HepG2 (cell line): ENCODE measurements around the gene SEMA5B. TPM values are rescaled to one million over a fixed set of nuclear protein-coding genes. Genes with fewer than 3 reads are reported as not detected.

Source experiments
- ARID5B ChIP-seq: IDR thresholded peaks from 2 replicates; pipeline ENCODE4 v1.4.0; 2020; ENCODE audit warnings: mild to moderate bottlenecking, missing genetic modification reagents
- ATF7-NPFF ChIP-seq: sonication (generic); formaldehyde crosslinking; IDR thresholded peaks from 2 replicates; pipeline ENCODE4 v1.8.1; 2023; ENCODE audit warnings: mild to moderate bottlenecking, low read depth, missing genetic modification reagents, moderate library complexity
- SNAPC5 ChIP-seq: sonication (generic); formaldehyde crosslinking; IDR thresholded peaks from 2 replicates; pipeline ENCODE4 v1.8.1; 2023; ENCODE audit warnings: mild to moderate bottlenecking, missing genetic modification reagents, borderline replicate concordance
- TOPORS ChIP-seq: sonication (generic); formaldehyde crosslinking; IDR thresholded peaks from 2 replicates; pipeline ENCODE4 v1.8.0; 2023; ENCODE audit warnings: mild to moderate bottlenecking, missing genetic modification reagents
- YEATS2 ChIP-seq: sonication (generic); formaldehyde crosslinking; IDR thresholded peaks from 2 replicates; pipeline ENCODE4 v1.4.0; 2020; ENCODE audit warnings: missing genetic modification reagents, borderline replicate concordance
- ZFYVE20 ChIP-seq: sonication (generic); formaldehyde crosslinking; IDR thresholded peaks from 2 replicates; pipeline ENCODE4 v1.8.0; 2023; ENCODE audit warnings: low read depth, mild to moderate bottlenecking, moderate library complexity, missing genetic modification reagents, borderline replicate concordance
- ZNF431 ChIP-seq: sonication (generic); formaldehyde crosslinking; IDR thresholded peaks from 2 replicates; pipeline ENCODE4 v1.9.0; 2022; ENCODE audit warnings: missing genetic modification reagents, low read depth, mild to moderate bottlenecking, borderline replicate concordance
- ZNF496 ChIP-seq: sonication (generic); formaldehyde crosslinking; IDR thresholded peaks from 2 replicates; pipeline ENCODE4 v1.8.1; 2023; ENCODE audit warnings: mild to moderate bottlenecking, moderate library complexity, missing genetic modification reagents; ENCODE audit not compliant: insufficient replicate concordance
- ZNF550 ChIP-seq: sonication (generic); formaldehyde crosslinking; IDR thresholded peaks from 2 replicates; pipeline ENCODE4 v1.4.0; 2020; ENCODE audit warnings: mild to moderate bottlenecking, missing genetic modification reagents, borderline replicate concordance
- ZNF574 ChIP-seq: sonication (generic); formaldehyde crosslinking; IDR thresholded peaks from 2 replicates; pipeline ENCODE4 v1.4.0; 2020; ENCODE audit warnings: missing genetic modification reagents
- ZNF607 ChIP-seq: sonication (generic); formaldehyde crosslinking; IDR thresholded peaks from 2 replicates; pipeline ENCODE4 v1.5.1; 2020; ENCODE audit warnings: missing genetic modification reagents, mild to moderate bottlenecking, borderline replicate concordance
- ZNF724P ChIP-seq: sonication (generic); formaldehyde crosslinking; IDR thresholded peaks from 2 replicates; pipeline ENCODE4 v1.8.0; 2022; ENCODE audit warnings: missing genetic modification reagents, borderline replicate concordance
- polyA plus RNA-seq, 8 experiments: library from polyadenylated mRNA; depleted of rRNA in 3 of 8; stranded (reverse) in 7 of 8; unstranded in 1 of 8; fragments of >200 nt; fragmentation: Illumina TruSeq in 4 of 8; extraction: Trizol in 4 of 8; gene quantifications; 2 replicates each; pipeline versions ENCODE4 v1.2.1 to v1.2.3, GENCODE V29; 2011 to 2016; ENCODE audit warnings: low read depth in 4 of 8, missing spikeins in 1 of 8, mixed read lengths in 1 of 8; ENCODE audit not compliant: insufficient read depth in 1 of 8
- total RNA-seq, 5 experiments: library from RNA; depleted of rRNA; stranded (reverse); fragments of >200 nt; fragmentation: Illumina TruSeq; extraction: Trizol; gene quantifications; 2 replicates each; pipeline ENCODE4 v1.2.3, GENCODE V29; 2016; ENCODE audit warnings: low read depth in 1 of 5
- TF ChIP-seq, protein P1 (sequence below): sonication (generic); formaldehyde crosslinking; IDR thresholded peaks from 2 replicates; pipeline ENCODE4 v1.4.0; 2020; ENCODE audit warnings: missing genetic modification reagents, borderline replicate concordance

Gene SEMA5B
- total and polyA plus RNA-seq, 2 of the 13 experiments (the other 11 are each of a cell fraction or from before 2014, with no cell fraction given) = not detected

GRCh38 chr3:123066896-123067688 is 39.5 kb upstream of the SEMA5B start, which contains the start of gene PDIA5 (continued):
- TF ChIP-seq ARID5B (CRISPR knock-in tag) = peak; percentile 43
- no peak for TF ChIP-seq ZNF724P (CRISPR knock-in tag)
- peak; percentile 89 for TF ChIP-seq ZNF431
- TF ChIP-seq, protein P1, sequence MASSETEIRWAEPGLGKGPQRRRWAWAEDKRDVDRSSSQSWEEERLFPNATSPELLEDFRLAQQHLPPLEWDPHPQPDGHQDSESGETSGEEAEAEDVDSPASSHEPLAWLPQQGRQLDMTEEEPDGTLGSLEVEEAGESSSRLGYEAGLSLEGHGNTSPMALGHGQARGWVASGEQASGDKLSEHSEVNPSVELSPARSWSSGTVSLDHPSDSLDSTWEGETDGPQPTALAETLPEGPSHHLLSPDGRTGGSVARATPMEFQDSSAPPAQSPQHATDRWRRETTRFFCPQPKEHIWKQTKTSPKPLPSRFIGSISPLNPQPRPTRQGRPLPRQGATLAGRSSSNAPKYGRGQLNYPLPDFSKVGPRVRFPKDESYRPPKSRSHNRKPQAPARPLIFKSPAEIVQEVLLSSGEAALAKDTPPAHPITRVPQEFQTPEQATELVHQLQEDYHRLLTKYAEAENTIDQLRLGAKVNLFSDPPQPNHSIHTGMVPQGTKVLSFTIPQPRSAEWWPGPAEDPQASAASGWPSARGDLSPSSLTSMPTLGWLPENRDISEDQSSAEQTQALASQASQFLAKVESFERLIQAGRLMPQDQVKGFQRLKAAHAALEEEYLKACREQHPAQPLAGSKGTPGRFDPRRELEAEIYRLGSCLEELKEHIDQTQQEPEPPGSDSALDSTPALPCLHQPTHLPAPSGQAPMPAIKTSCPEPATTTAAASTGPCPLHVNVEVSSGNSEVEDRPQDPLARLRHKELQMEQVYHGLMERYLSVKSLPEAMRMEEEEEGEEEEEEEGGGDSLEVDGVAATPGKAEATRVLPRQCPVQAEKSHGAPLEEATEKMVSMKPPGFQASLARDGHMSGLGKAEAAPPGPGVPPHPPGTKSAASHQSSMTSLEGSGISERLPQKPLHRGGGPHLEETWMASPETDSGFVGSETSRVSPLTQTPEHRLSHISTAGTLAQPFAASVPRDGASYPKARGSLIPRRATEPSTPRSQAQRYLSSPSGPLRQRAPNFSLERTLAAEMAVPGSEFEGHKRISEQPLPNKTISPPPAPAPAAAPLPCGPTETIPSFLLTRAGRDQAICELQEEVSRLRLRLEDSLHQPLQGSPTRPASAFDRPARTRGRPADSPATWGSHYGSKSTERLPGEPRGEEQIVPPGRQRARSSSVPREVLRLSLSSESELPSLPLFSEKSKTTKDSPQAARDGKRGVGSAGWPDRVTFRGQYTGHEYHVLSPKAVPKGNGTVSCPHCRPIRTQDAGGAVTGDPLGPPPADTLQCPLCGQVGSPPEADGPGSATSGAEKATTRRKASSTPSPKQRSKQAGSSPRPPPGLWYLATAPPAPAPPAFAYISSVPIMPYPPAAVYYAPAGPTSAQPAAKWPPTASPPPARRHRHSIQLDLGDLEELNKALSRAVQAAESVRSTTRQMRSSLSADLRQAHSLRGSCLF (CRISPR knock-in tag) = 0 out of 2 replicates have a peak, but pooled peaks have one; percentile 20
- TF ChIP-seq ZNF574 (CRISPR knock-in tag) = peak; percentile 92
- peak; percentile 77; the same call in 1 of the 2 replicates for TF ChIP-seq YEATS2 (CRISPR knock-in tag)
- no peak for TF ChIP-seq ZNF550
- peak; percentile 53; the same call in 1 of the 2 replicates for TF ChIP-seq ATF7-NPFF (CRISPR knock-in tag)
- peak; percentile 60 for TF ChIP-seq TOPORS (CRISPR knock-in tag)
- TF ChIP-seq ZNF496 = no peak
- peak; percentile 85 for TF ChIP-seq ZNF607 (CRISPR knock-in tag)
- TF ChIP-seq SNAPC5 (CRISPR knock-in tag) = no peak
- TF ChIP-seq ZFYVE20 = no peak
